HG03039 (cell line): ENCODE measurements around the gene VPS26B.
"Not testable (repeated sequence)": the region's sequence is repeated elsewhere in the genome, so short reads cannot be mapped to it uniquely, and the experiment has no call there.

Source experiments
- ATAC-seq: cut with Tn5 transposase; IDR thresholded peaks from one replicate; pipeline ENCODE4 v1.9.1; 2021; ENCODE audit warnings: mild to moderate bottlenecking, moderate library complexity; ENCODE audit not compliant: unreplicated experiment

Gene VPS26B

DNA sequence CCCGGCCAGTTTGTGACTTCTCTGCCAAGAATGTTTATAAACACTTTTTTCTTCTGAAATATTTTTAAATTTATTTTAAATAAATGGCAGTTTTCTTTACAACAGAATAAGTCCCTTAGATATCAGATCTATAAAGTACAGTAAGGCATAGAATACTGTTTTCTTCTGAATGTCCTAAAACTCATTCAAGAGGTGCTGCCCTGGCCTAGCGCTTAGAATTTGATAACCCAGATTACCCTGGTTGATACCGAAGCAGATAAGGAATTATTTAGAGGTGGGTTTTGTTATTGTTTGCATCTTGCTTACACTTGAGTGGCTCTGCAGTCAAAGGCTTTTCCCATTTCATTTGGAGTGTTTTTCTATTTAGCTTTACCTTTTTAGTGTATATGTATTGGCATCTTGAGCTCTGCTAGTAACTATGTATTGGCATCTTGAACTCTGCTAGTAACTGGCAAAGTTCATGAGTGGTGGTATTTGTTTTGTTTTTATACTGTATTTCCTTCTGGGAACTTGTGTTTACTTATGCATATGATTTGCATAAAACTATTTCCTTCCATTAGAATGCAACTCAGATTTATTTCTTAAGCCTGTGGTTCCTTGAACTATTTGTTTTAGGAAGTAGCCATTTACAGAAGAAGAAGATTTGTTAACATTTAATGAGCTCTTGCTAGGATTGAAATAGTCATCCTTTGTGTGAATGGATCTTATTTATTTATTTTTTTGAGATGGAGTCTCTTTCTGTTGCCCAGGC lies 30.1 kb downstream of the VPS26B start:
- ATAC-seq = no peak

DNA sequence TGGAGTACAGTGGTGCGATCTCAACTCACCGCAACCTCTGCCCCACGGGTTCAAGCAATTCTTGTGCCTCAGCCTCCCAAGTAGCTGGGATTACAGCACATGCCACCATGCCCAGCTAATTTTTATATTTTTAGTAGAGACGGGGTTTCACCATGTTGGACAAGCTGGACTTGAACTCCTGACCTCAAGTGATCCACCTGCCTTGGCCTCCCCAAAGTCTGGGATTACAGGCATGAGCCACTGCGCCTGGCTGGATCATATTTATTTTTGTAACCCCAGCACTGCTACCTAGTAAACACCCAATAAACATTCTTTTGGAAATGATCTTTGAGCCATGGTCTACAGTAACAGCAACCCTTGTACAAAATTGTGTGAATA lies 30.7 kb downstream of the VPS26B start:
- ATAC-seq = not testable (repeated sequence)

DNA sequence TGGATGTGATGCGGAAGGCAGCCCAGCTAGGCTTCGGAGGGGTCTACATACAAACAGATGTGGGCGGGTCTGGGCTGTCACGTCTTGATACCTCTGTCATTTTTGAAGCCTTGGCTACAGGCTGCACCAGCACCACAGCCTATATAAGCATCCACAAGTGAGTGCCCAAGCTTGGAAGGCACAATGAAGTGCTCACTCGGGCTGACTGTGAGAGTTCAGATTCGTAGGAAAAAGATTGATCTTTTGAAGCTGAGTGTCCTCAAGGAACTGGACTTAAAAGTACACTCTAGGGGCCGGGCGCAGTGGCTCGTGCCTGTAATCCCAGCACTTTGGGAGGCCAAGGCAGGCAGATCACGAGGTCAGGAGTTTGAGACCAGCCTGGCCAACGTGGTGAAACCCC lies 32.6 kb downstream of the VPS26B start:
- no peak for ATAC-seq

DNA sequence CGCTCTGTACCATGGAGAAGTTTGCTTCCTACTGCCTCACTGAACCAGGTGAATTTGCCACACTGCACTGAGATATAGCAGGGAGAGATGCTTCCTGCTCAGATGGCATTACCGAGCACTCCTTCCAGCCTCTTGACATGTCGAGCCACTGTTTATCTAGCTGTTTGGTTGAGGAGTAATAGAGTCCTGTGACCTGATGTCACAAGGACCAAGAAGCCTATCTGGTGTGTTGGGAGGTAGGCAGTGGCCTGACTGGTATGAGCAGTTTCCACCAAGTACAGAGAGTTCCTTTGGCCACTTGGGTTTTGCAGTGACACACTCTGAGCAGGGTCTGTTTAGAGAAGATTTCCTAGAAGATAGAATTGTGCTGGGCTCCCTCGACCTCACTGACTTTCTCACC lies 34.1 kb downstream of the VPS26B start:
- ATAC-seq = no peak

DNA sequence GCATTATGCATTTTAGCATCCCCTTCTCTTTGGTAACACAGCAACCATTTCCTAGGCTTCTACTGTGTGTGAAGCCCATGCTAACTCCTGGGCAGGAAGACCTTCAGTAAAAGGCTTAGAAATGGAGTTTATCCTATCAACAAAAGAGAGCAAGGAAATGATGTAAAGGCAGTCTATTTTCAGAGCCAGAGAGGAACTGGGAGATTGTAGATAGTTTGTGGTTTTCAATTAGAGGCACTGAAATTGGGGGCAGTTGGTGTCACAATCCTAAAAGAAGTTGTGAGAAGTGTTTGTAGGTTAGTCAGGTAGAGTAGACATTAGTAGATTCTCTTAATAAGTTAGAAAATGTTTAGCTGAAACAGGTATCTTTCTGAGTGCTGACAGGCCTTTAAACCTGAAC lies 36.0 kb downstream of the VPS26B start:
- ATAC-seq = no peak

DNA sequence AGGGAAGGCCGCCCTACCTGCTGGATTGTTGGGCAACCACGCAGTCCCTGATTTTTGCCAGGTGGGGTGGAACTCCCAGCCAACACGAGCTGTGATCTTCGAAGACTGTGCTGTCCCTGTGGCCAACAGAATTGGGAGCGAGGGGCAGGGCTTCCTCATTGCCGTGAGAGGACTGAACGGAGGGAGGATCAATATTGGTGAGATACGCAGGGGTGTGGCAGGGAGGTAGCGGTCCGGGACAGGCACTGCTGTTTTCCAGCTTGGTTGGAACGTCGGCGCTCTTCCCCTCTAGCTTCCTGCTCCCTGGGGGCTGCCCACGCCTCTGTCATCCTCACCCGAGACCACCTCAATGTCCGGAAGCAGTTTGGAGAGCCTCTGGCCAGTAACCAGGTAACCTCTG lies 36.5 kb downstream of the VPS26B start:
- no peak for ATAC-seq

DNA sequence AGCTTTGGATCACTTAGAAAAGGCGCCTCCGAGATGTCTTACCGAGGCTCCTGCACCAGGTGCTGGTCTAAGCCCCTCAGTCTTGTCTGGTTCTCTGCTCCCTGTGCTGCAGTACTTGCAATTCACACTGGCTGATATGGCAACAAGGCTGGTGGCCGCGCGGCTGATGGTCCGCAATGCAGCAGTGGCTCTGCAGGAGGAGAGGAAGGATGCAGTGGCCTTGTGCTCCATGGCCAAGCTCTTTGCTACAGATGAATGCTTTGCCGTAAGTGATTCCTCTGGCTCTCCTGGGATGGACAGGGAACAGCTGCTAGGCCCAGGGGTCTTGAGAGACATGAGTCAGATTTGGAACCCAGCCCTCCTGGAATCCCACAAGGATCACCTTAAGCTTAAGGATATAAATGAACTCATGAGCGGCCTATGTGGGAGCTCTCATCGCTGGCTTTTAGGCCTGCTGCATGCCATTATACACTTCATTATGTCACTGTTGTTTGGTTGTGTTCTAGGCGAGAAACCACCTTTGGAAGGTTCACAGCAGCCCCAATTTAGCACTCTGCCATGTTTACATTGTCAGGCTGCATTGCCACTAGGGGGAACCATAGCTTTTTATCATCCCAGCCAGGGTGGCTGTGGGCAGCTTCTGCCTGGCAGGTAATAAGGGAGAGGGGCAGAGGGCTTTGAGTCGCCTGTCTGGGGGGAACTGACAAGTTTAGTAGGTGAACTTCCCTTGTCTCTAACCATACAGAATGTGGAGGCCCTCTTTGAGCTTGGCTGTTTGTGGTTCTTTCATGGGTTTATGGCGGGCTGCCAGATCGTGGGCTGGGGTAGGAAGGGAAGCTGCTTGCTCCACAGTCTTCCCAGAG lies 37.4 kb downstream of the VPS26B start:
- no peak for ATAC-seq

DNA sequence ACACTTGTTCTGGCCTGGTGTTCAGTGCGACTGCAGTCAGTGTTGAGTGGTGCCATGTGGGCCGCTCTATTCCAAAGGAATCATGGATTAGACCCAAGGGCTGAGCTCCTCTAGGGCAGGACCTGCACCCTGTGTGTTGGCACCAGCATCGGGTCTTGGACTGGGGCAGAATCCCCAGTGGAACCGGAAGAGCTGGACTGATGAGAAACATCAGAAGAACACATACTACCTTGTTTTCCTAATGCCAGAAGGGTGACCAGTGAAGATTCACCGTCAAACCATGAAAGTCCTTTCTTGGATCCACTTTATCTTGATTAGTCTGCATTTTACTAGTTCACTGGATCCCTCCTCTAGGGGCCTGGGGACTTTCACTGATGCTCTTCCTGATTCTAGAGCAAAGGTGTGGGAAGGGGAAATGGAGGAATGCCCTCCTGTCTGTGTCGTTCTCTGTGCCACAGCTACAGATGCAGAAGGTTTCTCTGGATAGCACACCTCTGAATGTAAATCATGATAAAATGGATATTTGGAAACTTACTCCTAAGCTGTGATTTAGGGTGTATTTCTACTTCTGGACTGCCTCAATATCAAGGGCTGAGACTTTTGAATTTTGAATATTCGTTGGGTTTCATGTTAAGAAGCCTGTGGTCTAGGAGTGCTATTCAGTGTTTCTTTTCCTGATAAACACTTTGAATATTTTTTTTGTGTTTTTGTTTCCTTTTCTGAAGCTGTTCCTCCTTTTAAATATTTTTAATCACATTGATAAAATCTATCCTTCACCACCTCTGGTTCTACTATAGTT lies 40.7 kb downstream of the VPS26B start:
- ATAC-seq = no peak

DNA sequence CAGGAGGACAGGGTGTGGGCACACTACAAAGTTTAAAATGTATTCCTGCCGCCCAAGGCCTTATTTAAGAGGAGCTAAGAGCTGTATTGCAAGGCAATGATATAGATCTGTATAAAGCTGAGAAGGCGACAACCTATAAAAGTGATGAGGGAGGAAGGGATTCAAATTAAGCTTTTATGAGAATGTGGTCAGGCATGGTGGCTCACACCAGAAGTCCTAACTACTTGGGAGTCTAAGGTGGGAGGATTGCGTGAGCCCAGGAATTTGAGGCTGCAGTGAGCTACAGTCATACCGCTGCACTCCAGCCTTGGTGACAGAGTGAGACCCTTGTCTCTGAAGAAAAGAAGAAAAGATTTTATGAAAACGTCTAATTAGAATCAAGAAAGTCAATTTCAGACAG lies 42.0 kb downstream of the VPS26B start:
- ATAC-seq = no peak

DNA sequence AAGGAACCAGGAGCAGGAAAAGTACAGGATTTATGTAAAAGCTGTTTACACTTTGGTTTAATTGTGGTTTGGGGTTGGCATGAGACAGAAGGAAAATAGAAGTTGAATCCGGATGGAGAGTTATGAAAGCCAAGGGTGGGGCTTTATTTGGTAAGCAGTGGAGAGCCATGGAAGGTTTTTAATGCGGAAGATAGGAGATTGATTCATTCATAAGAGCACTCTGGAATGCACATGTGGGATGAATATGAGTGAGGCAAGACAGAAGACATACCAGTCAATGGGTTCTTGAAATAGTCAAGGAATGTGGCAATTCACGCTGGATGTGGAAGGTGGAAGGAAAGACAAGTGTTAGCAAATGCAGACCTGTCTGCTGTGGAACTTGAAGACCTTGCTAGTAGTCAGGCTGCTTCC lies 42.4 kb downstream of the VPS26B start:
- ATAC-seq = no peak

DNA sequence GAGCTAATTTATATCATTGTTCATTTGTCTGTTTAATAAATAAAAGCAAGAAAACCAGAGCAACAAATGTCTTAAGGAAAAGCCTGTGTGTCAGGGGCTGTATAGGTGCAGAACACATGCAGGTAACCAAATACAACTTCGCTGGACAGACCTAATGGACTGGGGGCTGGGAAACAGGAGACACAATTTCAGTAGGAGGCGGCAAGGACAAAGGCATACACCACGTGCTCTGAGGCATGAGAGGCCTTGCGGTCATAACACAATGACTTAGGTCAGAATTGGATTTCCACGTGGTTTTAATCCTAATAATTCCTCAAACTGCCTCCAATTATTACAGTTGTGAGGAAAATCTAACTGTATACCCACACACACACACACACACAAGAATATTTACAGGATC lies 43.0 kb downstream of the VPS26B start:
- ATAC-seq = no peak

DNA sequence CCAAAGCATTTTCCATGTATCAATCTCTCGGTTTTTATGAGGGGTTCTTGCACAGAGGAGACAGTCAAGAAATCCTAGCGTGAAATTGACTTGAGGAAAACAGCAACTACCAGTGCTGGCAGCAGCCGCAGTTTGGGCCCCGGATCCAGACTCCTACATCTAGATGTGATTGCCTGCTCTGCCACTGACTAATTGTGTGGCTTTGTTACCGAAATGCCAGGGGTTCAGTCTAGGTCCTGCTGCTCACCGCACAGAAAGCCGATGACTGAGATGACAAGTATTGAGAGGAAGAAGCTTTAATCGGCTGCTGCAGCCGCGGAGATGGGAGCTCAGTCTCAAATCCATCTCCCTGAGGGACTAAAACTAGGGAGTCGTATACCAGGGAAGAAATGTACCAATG lies 43.5 kb downstream of the VPS26B start:
- ATAC-seq = no peak

DNA sequence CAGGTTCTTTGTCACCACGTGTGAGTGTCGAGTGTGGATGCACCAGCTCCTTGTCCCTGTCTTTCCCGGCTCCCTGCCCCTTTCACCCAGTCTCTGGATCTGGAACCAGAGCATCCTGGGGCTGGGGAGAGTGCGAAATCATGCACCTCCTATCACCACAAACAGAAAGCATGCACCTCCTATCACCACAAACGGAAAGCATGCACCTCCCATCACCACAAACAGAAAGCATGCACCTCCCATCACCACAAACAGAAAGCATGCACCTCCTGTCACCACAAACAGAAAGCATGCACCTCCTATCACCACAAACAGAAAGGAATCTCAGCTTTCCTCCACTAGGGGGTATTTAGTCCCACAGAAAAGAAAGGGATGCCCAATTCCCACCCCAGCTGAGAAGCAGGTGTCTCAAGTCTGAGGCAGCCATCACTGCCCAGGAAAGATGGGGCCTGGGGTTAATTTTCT lies 45.8 kb downstream of the VPS26B start:
- ATAC-seq = no peak

DNA sequence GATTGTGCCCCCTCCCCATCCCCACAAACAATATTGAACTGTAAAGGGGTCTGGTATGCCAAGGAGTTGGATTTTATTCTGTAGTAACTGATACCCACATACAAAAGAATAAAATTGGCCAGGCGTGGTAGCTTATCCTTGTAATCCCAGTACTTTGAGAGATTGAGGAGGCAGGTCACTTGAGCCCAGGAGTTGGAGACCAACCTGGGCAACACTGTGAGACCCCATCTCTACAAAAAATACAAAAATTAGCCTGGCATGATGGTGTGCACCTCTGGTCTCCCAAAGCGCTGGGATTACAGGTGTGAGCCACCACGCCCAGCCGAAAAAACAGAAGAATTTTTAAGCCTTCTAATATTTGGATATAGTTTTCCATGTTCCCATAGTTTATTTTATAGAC lies 47.5 kb downstream of the VPS26B start:
- ATAC-seq = no peak

DNA sequence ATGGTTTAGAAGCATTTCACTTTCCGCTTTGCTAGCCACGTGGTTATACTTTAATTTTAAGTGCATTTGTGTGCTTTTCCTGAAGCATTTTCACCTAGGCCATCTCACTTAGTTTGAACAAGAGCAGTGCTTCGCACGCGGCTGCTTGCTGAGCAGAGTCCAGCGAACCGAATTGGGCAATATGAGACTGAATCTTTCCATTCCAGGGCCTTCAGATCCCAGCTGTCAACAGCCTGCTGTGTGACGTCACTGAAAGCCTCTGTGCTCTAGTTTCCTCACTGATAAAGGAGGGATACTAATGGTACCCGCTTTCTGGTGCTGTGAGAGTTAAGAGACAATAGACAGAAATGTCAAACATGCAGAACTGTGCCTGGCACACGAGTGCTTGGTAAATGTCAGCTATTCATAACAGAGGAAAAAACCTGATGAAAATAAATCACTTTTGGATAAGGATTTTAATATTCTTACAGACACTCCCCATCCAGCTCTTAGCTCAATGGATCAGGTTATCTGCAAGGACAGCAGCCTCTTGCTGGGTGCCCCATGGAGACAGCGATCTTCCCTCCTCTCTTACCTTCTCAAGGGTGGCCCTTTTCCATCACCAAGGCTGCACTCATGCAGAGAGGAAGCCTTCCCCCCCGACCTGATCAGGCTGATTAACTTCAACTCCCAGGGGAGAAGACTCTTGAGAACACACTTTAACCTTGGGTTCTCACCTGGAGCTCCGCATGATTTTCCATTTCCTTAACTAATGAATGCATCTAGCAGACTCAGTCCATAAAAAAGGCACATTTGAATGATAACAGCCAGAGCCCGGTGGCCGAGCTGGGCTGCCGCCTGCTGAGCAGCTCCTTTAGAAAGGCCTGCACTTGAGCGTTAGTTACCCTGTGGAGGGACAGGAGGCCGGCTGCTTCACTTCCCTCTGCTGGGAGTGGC lies 48.2 kb downstream of the VPS26B start:
- no peak for ATAC-seq

DNA sequence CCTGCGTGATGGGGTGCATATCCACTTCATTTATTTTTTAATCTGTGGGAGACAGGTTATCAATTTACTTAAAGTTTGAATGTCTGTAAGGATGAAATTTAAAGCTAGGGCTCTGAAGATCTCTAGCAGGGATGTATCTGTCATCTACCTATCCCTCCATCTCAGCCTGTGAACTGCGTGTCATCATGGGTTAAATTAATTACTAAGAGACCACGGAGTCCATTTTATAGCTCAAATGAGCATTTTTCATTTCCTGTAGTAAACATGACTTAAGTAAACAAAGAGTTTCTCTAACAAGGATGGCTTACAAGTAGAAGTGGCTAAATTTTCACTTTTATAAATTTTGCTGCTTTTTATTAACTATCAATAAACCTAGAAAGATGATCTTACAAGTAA lies 48.8 kb downstream of the VPS26B start:
- no peak for ATAC-seq

DNA sequence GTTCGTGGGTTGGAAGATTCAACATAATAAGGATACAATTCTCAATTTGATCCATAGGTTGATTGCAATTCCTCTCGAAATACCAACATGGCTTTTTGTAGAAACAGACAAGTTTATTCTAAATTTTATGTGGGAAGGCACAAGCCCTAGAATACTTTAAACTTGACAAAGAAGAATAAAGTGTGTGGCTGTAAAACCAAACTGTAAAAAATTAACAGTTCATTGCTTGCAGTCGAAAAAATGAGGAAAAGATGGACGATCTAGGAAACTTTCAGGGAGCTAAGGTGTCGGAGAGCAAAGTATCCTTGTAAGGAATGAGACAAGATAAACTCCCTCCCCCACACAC lies 50.7 kb downstream of the VPS26B start:
- ATAC-seq = no peak

DNA sequence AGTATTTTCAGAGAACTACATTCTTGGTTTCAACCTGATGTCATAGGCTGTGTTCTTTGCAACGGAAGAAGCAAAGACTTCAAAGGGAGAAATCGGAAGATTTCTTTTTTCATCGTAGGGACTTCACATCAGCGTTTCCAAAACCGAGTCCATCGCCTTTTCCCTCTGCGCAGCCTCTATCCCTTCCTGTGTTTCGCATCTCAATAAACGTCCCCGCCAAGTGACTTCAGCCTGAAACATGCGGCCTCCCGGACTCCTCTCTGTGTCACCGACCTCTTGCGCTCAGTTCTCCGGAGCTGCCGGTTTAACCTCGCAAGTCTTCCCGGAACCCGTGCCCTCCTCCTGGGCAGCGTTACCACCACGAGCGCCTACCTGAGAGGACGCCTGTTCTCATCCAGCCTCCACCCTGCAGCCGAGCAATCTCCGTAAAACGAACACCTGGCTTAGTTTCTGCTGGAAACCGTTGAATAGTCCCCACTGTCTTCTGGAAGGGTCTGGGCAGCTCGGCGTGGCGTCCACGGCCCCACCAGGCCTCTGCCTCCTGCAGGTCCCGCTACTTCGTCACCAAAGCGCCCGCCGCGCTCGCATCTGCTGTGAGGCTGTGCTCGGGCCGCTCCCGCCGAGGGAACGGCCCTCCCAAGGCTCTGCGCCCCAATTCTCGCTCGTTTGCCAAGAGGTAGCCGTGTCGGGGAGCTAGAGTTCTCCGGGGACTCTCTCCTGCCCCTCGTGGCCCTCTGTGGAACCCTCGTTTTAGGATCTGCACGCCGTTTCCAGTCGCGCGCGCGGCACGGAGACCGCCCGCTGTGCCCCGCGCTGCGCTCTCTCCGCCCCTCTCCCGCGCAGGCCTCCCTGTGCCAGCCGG lies 51.3 kb downstream of the VPS26B start, which contains the start of gene GLB1L3:
GLB1L3 (plus strand) TSS at position 846 of the 862 bp plus-strand sequence. CDS start 362 bp downstream, outside the sequence.
- ATAC-seq = peak; percentile 62

DNA sequence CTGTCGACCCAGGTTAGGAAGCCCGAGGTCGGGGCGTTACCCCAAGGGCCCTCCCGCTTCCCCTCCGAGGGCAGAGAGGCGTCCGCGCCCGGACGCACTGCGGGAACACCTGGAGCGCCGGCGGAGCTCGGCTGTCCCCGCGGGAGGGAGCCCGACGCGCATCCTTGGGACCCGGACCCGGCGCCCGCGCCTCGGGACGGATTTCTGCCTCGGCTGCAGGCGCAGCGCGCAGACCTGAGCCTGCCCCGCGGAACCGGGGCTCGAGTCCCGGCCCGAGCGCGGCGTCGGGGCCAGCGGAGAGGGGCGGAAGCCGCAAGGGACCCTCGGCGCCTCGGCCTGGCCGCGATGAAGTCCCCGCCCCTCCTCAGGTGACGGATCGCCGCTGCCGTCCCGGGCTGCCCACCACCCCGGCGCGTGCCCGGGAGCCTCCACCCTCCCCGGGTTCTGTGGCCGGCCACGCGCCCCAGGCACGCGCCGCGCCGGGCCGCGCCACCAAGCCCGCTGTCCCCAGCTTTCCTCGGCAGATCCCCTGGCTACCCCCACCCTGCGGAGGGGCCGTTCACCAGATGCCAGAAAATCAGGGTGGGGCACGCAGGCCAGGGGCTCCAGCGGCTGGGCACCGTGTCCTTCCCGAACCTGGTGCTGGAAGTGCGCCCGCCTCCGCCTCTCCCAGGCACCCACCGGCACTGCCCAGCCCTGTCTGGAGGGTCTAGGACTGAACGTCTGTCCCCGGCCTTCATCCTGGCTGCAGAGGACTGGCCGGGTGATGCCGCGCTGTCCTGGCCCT lies 52.1 kb downstream of the VPS26B start:
- no peak for ATAC-seq
